Ovary (tissue), 3 donors: ENCODE results near the gene PEAK1.

Experiments used
- CTCF ChIP-seq, 3 donors: fragments of 450-650 bp in 2 of 3; fragments of 200-600 bp in 1 of 3; IDR thresholded peaks; one replicate each; pipeline versions ENCODE4 v1.5.1 to v1.8.0; 2016 to 2022; ENCODE audit warnings: antibody characterized with exemption in 3 of 3, mild to moderate bottlenecking in 1 of 3
- POLR2A ChIP-seq: fragments of 450-650 bp; IDR thresholded peaks from one replicate; pipeline ENCODE4 v1.6.1; 2017; ENCODE audit warnings: antibody characterized with exemption, mild to moderate bottlenecking, moderate library complexity
- donor health status: DM: no; HTN: no; CAD: no.

DNA sequence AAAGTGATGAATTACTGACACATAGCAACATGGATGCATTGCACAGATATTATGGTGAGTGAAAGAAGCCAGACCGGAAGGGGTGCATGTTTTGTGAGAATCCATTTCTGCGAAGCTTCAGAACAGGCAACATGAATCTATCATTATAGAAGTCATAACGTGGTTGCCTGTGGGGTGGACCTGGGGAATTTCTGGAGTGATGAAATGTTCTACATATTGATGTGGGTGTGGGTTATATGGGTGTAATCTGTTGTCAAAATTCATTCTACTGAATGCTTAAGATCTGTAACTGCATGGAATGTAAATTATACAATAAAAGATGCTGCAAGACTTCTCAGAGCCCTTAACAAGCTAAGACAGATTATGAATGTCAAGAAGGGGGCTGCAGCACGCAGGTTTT lies 323.8 kb downstream of the PEAK1 start:
- no peak for TF ChIP-seq CTCF (IDR thresholded peaks at IDR 0.05)
- no peak for TF ChIP-seq POLR2A
